ENCODE measurements around the gene SNX6. TPM values are rescaled to one million over a fixed set of nuclear protein-coding genes. Genes with fewer than 3 reads are reported as not detected.

SNX6 gene
- polyA plus RNA-seq, 3 donors: 46.7 to 115 (median 114) TPM

DNA sequence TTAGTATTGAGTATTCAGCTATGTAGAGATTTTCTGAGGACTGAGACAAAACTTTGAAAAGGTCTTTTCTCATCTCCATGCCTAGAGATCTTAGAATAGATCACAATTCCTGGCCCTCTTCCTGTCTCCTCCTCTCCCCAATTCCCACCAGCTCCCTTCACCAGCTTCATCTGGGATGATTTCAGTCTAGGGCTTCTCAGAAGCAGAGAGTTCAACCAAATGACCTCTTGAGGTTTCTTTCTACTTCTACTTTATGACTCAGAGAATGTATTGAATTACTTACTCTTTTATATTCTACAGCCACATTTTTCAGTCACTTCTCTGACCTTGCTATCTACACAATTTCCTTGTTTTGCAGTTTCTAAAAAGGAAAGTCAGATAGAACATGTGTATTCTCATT is 19.4 kb upstream of the SNX6 start:
- peaks cover 0 to 3% (median 0%) of the 10 kb centered on the region in 3 donors for H3K27me3 Mint-ChIP-seq (ENCODE audit: low read depth in 3 of 3)
- H3K4me2 ChIP-seq (replicated peaks; ENCODE audit: extremely low read depth, low read length, poor library complexity, severe bottlenecking): no peak overlapping the region
- no peak overlapping the region for H3K4me3 ChIP-seq (replicated peaks in 1 of 3; ENCODE audit: low read depth in 2 of 3, low read length in 3 of 3)
- H3K9ac ChIP-seq (ENCODE audit: insufficient read depth, low read length, poor library complexity, severe bottlenecking): no peak overlapping the region
- DNase-seq: no peak
- intact Hi-C loops (cut with micrococcal nuclease): no loop called here
- H3K36me3 ChIP-seq (replicated peaks in 1 of 2; ENCODE audit: control insufficient read depth in 1 of 2, insufficient read depth in 2 of 2, low read length in 2 of 2): no peaks in the 10 kb centered on the region
- no peaks in the 10 kb centered on the region for H3K27me3 ChIP-seq (ENCODE audit: control insufficient read depth in 2 of 2, insufficient read depth in 2 of 2, low read length in 2 of 2)
- H3K4me1 Mint-ChIP-seq: peaks cover 5% of the 10 kb centered on the region
- H2AFZ ChIP-seq (ENCODE audit: insufficient read depth, low read depth, low read length, poor library complexity, severe bottlenecking): no peak overlapping the region
- no peaks in the 10 kb centered on the region for H3K4me1 ChIP-seq (ENCODE audit: control insufficient read depth in 1 of 2, insufficient read depth in 2 of 2, low read length in 2 of 2)
- H3K4me3 Mint-ChIP-seq: no peak overlapping the region
- H3K27ac ChIP-seq (ENCODE audit: low read depth in 1 of 2, low read length in 2 of 2): no peak overlapping the region
- no peaks in the 10 kb centered on the region for H3K9me3 ChIP-seq (replicated peaks in 1 of 2; ENCODE audit: control insufficient read depth in 1 of 2, insufficient read depth in 1 of 2, low read length in 2 of 2)
- H3K27ac Mint-ChIP-seq: peak overlapping the region in 1 of 7 donors; percentile 63
- no peaks in the 10 kb centered on the region for H3K36me3 Mint-ChIP-seq
- no peaks in the 10 kb centered on the region for H3K79me2 ChIP-seq (ENCODE audit: insufficient read depth, low read length)
- H3K9me3 Mint-ChIP-seq: peaks cover 0 to 7% (median 0%) of the 10 kb centered on the region in 7 donors
- H4K20me1 ChIP-seq (ENCODE audit: insufficient read depth, low read length): no peaks in the 10 kb centered on the region
- TF ChIP-seq, protein P1, sequence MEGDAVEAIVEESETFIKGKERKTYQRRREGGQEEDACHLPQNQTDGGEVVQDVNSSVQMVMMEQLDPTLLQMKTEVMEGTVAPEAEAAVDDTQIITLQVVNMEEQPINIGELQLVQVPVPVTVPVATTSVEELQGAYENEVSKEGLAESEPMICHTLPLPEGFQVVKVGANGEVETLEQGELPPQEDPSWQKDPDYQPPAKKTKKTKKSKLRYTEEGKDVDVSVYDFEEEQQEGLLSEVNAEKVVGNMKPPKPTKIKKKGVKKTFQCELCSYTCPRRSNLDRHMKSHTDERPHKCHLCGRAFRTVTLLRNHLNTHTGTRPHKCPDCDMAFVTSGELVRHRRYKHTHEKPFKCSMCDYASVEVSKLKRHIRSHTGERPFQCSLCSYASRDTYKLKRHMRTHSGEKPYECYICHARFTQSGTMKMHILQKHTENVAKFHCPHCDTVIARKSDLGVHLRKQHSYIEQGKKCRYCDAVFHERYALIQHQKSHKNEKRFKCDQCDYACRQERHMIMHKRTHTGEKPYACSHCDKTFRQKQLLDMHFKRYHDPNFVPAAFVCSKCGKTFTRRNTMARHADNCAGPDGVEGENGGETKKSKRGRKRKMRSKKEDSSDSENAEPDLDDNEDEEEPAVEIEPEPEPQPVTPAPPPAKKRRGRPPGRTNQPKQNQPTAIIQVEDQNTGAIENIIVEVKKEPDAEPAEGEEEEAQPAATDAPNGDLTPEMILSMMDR (IDR thresholded peaks at IDR 0.05): no peak

- Mint-ChIP-seq H3K9me3 (peaks cover 0 to 6% (median 0%) of the 10 kb centered on the region in 7 donors), H3K27ac (no peak overlapping the region), H3K36me3 (no peaks in the 10 kb centered on the region), H3K4me1 (peaks cover 23% of the 10 kb centered on the region), H3K4me3 (no peak overlapping the region), H3K27me3 (ENCODE audit: low read depth in 3 of 3) (peaks cover 0 to 3% (median 0%) of the 10 kb centered on the region in 3 donors)
- Histone ChIP-seq H3K9me3 (replicated peaks in 1 of 2; ENCODE audit: control insufficient read depth in 1 of 2, insufficient read depth in 1 of 2, low read length in 2 of 2) (no peaks in the 10 kb centered on the region), H3K36me3 (replicated peaks in 1 of 2; ENCODE audit: control insufficient read depth in 1 of 2, insufficient read depth in 2 of 2, low read length in 2 of 2) (no peaks in the 10 kb centered on the region), H3K4me2 (replicated peaks; ENCODE audit: extremely low read depth, low read length, poor library complexity, severe bottlenecking) (no peak overlapping the region), H3K79me2 (ENCODE audit: insufficient read depth, low read length) (no peaks in the 10 kb centered on the region), H3K4me1 (ENCODE audit: control insufficient read depth in 1 of 2, insufficient read depth in 2 of 2, low read length in 2 of 2) (peaks cover 12 to 18% of the 10 kb centered on the region in 2 donors), H3K4me3 (replicated peaks in 1 of 3; ENCODE audit: low read depth in 2 of 3, low read length in 3 of 3) (no peak overlapping the region), H4K20me1 (ENCODE audit: insufficient read depth, low read length) (no peaks in the 10 kb centered on the region), H3K27ac (ENCODE audit: low read depth in 1 of 2, low read length in 2 of 2) (no peak overlapping the region), H2AFZ (ENCODE audit: insufficient read depth, low read depth, low read length, poor library complexity, severe bottlenecking) (peak overlapping the region; percentile 53), H3K9ac (ENCODE audit: insufficient read depth, low read length, poor library complexity, severe bottlenecking) (no peak overlapping the region), H3K27me3 (ENCODE audit: control insufficient read depth in 2 of 2, insufficient read depth in 2 of 2, low read length in 2 of 2) (no peaks in the 10 kb centered on the region)
- WGBS (ENCODE audit: insufficient coverage): 91% methylated on average over 6 of the region's 10 CpGs
- TF ChIP-seq, protein P1 (IDR thresholded peaks at IDR 0.05): no peak
- DNase-seq: no peak
- intact Hi-C loops (cut with micrococcal nuclease): no loop called here
These were observed 16.8 kb upstream of the SNX6 start for GRCh38 chr14:34646570-34647255.
